HG03064 (cell line): Measurements from ENCODE around the gene PEX14.
"Not testable (repeated sequence)": the region's sequence is repeated elsewhere in the genome, so short reads cannot be mapped to it uniquely, and the experiment has no call there.

ENCODE experiments used
- ATAC-seq: cut with Tn5 transposase; IDR thresholded peaks from one replicate; pipeline ENCODE4 v1.9.1; 2021; ENCODE audit warnings: low read depth; ENCODE audit not compliant: unreplicated experiment

The PEX14 gene

DNA sequence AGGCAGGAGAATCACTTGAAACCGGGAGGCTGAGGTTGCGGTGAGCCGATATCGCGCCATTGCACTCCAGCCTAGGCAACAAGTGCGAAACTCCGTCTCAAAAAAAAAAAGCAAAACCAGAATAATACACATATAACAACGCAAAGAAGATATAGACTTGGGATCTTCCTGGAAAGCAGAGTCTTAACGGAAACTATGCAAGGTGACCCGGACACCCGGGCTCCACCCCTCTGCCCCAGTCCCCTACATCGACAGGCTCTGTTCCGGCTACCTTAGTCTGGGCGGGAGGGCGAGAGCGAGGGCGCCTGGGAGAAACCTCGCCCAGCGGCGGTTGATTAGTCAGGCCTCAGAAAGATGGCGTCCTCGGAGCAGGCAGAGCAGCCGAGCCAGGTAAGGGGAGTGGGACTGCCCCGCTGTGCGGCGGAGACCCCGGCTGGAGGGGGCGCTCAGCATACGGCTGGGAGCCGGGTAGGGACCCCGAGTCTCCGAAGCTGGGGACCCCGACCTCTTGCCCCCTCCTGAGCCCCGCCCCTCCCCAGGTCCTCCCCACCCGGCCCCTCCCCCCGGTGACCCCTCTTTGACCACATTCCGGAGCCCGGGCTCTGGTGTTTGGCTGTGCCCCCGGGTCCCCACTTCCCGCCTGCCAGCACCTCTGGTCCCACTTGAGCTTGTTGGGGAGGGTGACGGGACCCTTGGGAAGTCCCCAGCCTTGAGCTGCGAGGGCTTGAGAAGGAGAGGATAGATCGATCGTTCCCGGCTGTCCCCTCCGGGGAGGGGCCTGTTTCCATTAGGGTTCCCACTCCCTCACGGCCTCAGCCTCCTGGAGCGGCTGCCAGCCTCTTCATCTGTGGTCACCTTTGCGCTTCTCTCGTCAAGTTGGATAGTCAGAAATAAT, at the start of gene PEX14:
Gene PEX14 (plus strand): TSS at position 338 of the 895 bp plus-strand sequence. CDS start 17 bp downstream, at position 355.
- ATAC-seq = peak; percentile 51

- ATAC-seq = not testable (repeated sequence)
Measured at GRCh38 chr1:10425826-10426534, 48.8 kb upstream of the PEX14 start.

- ATAC-seq = not testable (repeated sequence)
Measured at GRCh38 chr1:10426535-10426848, 48.3 kb upstream of the PEX14 start.

DNA sequence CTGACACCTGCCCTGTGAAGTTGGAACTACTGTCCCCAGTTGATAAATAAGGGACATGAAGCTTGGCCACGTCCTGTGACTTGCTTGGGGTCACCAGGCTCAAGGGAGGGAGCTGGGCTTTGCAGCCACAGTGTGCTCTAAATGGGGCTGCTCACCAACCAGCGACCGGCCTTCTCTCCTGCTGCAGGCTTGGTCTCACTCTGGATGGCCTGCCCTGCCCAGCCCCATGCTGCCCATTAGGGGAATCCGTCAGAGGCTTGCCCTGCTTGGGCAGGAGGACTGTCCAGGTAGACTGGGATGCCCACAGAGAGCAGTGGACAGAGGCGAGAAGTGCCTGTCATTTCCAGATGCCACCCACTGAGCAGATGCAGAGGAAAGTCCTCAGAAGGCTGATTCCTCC, 45.8 kb upstream of the PEX14 start:
- ATAC-seq = no peak

DNA sequence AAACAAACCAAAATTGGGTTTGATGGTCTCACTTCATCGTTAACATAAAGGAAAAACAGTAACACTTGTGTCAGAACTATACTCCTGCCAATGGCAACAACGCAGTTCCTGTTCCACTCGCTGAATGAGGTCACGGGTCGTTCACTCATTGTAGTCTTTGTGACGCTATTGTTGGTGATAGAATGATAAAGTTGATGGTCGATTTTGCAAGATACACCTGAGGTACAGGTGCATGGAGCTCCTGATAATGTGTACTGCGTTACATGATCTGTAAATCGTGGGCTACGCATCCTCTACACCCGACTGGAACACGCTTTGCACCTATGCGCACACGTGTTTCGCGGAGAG, 44.9 kb upstream of the PEX14 start:
- no peak for ATAC-seq

DNA sequence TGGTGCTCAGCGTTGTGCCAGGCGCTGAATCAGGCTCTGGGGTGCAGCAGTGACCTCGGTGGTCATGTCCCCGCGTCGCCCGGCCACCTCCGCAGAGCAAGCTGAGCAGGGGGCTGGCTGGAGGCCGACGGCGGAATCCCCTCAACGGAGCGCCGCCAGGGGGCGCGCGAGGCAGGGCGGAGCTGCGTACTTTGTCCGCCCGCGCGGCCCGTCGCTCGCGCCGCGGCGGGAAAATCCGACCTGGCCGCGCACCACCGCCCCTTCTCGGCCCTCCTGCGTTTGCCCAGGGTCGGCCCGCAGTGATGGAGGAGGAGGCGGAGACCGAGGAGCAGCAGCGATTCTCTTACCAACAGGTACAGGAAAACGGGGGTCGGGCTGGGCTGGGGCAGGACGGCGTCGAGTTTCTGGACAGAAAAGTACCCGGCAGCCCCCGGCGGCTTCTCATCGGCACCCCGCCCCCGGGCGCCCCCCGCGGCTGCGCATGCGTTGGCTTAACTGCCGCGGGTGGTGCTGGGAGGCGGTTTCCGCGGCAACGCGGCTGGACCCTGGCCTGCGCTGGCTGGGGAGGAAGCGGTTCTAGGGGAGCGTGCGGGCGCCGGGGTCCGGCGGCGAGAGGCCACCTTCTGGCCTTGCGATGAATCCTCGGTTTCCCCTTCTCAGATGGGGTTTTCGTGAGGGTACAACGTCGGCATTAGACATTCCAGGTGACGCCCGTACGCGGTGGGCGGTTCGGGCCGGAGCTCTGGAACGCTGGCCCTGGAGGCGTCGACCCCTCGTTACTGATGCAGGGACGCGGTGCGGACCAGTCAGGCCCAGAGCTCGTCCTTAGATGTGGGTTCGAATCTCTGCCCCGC, 44.3 kb upstream of the PEX14 start, which contains the start of gene CENPS:
Gene CENPS (plus strand): TSS at position 218 of the 854 bp plus-strand sequence. CDS start 85 bp downstream, at position 303.
- ATAC-seq = peak; percentile 62

GRCh38 chr1:10431070-10431730, 43.5 kb upstream of the PEX14 start:
- no peak for ATAC-seq

GRCh38 chr1:10432910-10433700, 41.6 kb upstream of the PEX14 start:
- ATAC-seq = no peak

DNA sequence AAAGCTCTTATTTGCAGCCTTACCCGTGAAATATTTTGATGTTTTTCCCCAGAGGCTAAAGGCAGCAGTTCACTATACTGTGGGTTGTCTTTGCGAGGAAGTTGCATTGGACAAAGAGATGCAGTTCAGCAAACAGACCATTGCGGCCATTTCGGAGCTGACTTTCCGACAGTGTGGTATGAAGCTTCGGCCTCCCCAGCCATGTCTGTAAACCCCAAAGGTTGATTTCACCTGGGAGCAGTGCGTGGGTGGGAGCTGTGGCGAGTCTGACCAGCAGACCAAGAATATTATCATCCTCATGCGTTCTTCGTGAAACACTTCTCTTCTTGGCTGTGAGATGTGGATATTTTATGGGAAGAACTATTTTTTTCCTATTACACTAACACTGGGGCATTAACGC, 41.0 kb upstream of the PEX14 start:
- no peak for ATAC-seq

- ATAC-seq = no peak
Measured at GRCh38 chr1:10434590-10434989, 40.2 kb upstream of the PEX14 start.

GRCh38 chr1:10437052-10437451, 37.7 kb upstream of the PEX14 start:
- no peak for ATAC-seq

DNA sequence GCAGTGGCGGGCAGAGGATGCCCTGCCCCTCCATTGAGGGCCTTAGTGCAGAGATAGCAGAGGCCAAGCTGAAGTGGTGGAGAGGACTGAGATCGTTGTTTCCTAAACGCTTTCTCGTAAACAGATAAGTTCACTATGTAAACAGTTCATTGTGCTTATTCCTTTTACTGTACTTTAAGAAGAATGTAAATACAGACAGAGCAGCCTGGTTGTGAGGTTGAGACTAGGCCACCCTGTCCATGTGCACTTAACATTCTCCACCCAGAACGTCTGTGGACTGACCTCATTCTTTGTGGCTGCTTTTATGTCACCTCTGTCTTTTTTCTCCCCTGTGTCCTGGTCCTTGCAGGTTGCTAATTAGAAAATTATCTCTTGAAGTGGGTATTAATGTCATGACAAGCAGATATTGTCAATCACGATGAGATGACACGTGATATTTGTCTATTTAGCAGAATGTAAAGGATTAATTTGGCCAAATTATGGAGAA, 36.0 kb upstream of the PEX14 start:
- ATAC-seq = no peak

DNA sequence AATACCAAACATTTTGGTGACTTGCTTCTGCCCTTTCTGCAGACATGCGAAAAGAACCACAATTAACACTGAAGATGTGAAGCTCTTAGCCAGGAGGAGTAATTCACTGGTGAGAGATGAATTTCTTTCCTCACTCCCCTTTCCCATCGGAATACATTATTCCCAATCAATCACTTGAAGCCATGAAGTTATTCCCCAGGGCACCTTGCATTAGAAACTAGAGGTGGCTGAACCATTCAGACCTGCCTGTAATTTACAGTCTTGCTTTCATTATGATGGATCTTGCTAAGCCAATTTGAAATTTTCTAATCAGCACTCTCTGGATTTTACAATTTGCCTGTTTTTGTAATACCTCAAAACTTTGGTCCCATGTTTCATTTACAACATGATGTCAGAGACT, 34.4 kb upstream of the PEX14 start:
- no peak for ATAC-seq

DNA sequence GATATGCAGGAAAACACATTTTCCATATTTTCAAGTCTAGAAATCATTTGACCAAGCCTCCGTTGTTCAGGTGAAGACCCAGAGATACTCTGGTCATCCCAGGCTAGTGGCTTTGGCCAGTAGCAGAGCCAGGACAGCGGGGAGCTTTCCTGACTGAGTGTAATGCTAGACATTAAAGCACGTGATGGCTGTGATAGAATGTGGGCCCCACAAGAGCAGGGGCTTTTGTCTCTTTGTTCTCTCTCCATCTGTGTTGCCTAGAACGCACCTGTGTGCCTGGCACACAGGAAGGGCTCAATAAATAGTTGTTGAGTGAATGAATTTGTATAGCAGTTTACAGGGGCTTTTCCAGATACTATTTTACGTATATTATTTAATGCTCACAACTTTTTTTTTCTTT, 34.0 kb upstream of the PEX14 start:
- no peak for ATAC-seq

DNA sequence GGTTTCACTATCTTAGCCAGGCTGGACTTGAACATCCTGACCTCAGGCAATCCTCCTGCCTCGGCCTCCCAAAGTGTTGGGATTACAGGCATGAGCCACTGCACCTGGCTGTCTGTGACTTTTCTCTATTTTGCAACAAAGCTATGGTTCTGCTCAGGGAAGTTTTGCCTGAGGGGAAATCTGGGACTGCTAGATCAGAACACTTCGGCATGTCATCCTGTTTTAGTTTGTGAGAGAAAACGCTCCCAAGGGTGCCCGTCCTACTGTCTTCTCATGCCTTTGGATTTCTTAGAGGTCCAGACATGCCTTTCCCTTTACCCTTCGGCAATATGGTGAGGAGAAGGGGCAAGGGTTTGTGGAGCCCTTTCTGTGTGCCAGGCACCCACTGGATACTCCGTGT, 30.5 kb upstream of the PEX14 start:
- ATAC-seq = no peak

- no peak for ATAC-seq
Measured at GRCh38 chr1:10444795-10445397, 29.9 kb upstream of the PEX14 start.

- ATAC-seq = no peak
Measured at GRCh38 chr1:10446790-10447422, 27.8 kb upstream of the PEX14 start.

DNA sequence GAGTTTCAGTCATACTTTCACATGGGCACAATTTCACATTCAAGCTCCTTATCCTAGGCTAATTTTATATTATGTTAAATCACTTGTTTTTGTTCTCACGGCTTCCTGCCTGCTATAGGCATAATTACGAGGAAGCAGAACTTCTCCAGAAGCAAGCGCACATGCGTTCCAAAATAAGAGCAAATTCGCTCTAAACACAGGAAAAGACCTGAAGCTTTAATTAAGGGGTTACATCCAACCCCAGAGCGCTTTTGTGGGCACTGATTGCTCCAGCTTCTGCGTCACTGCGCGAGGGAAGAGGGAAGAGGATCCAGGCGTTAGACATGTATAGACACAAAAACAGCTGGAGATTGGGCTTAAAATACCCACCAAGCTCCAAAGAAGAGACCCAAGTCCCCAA, 25.0 kb upstream of the PEX14 start, which contains the start of gene CORT:
Gene CORT (plus strand): TSS at position 281 of the 400 bp plus-strand sequence. CDS start 193 bp downstream, outside the sequence.
- no peak for ATAC-seq
